Activated CD4-positive, alpha-beta memory T cell treated with anti-CD3 and anti-CD28 coated beads for 36 hours (primary cell): ENCODE measurements around the gene RBAK. TPM values are rescaled to one million over a fixed set of nuclear protein-coding genes. Genes with fewer than 3 reads are reported as not detected.

Experiments used
- CTCF ChIA-PET: fragments of 350-600 bp; sonication (Branson Sonifier 250); formaldehyde crosslinking; loops from one replicate; lab custom pipeline; 2021; ENCODE audit warnings: antibody characterized with exemption, inconsistent platforms; lab: Charles Lee
- POLR2A ChIA-PET: fragments of 350-600 bp; sonication (Branson Sonifier 250); formaldehyde crosslinking; loops from one replicate; lab custom pipeline; 2021; ENCODE audit warnings: antibody characterized with exemption; lab: Charles Lee
- DNase-seq: peaks from one replicate; pipeline ENCODE4 v3.0.0-alpha.2; 2020
- H3K27ac Mint-ChIP-seq: one replicate; pipeline ENCODE4 v1.8.0; 2021; ENCODE audit warnings: mixed read lengths
- H3K27me3 Mint-ChIP-seq: one replicate; pipeline ENCODE4 v1.8.0; 2021; ENCODE audit warnings: mixed read lengths
- H3K36me3 Mint-ChIP-seq: one replicate; pipeline ENCODE4 v1.8.0; 2021; ENCODE audit warnings: mixed read lengths
- H3K4me1 Mint-ChIP-seq: one replicate; pipeline ENCODE4 v1.8.0; 2021; ENCODE audit warnings: low read depth, mixed read lengths
- H3K4me3 Mint-ChIP-seq: one replicate; pipeline ENCODE4 v1.8.0; 2021; ENCODE audit warnings: mild to moderate bottlenecking, mixed read lengths
- H3K9me3 Mint-ChIP-seq: one replicate; pipeline ENCODE4 v1.8.0; 2021; ENCODE audit warnings: mixed read lengths
- intact Hi-C: fragments of 100-400 bp; cut with micrococcal nuclease; formaldehyde crosslinking; loops from one replicate; pipeline ENCODE4 v1.15.1; 2023
- total RNA-seq, 2 experiments: library from RNA; stranded (reverse); gene quantifications; one replicate each; pipeline ENCODE4 v1.2.3, GENCODE V29; 2021

Gene RBAK
- total RNA-seq, 2 experiments from 2014 or later: 9.0 to 9.1 TPM

GRCh38 chr7:5093948-5094347 is 48.3 kb downstream of the RBAK start:
- H3K4me1 Mint-ChIP-seq: no peaks in the 10 kb centered on the region
- ChIA-PET POLR2A (no interaction called here), CTCF (no interaction called here)
- no peaks in the 10 kb centered on the region for H3K27me3 Mint-ChIP-seq
- H3K27ac Mint-ChIP-seq: no peak overlapping the region
- H3K4me3 Mint-ChIP-seq: no peak overlapping the region
- no peak for DNase-seq
- peaks cover 31% of the 10 kb centered on the region for H3K9me3 Mint-ChIP-seq
- intact Hi-C loops: no loop called here
- H3K36me3 Mint-ChIP-seq: peaks cover 3% of the 10 kb centered on the region

GRCh38 chr7:5094641-5095040 is 49.0 kb downstream of the RBAK start:
- H3K36me3 Mint-ChIP-seq: peaks cover 3% of the 10 kb centered on the region
- peaks cover 36% of the 10 kb centered on the region for H3K9me3 Mint-ChIP-seq
- peaks cover 2% of the 10 kb centered on the region for H3K27me3 Mint-ChIP-seq
- no peaks in the 10 kb centered on the region for H3K4me1 Mint-ChIP-seq
- no peak overlapping the region for H3K4me3 Mint-ChIP-seq
- ChIA-PET CTCF (interaction anchor here (0.6 kb wide), 1 partner anchor 8 kb away, joined by 3 read pairs; no protein-coding TSS in a partner anchor), POLR2A (no interaction called here)
- intact Hi-C loops: no loop called here
- no peak overlapping the region for H3K27ac Mint-ChIP-seq
- no peak for DNase-seq

- Mint-ChIP-seq H3K9me3 (no peaks in the 10 kb centered on the region), H3K4me1 (no peaks in the 10 kb centered on the region), H3K36me3 (no peaks in the 10 kb centered on the region), H3K27ac (no peak overlapping the region), H3K27me3 (peaks cover 6% of the 10 kb centered on the region), H3K4me3 (no peak overlapping the region)
- ChIA-PET POLR2A (no interaction called here), CTCF (no interaction called here)
- no peak for DNase-seq
- intact Hi-C loops: no loop called here
These were observed 70.7 kb downstream of the RBAK start for GRCh38 chr7:5116359-5116758.

- ChIA-PET POLR2A (no interaction called here), CTCF (no interaction called here)
- H3K9me3 Mint-ChIP-seq: no peaks in the 10 kb centered on the region
- H3K4me3 Mint-ChIP-seq: no peak overlapping the region
- H3K4me1 Mint-ChIP-seq: no peaks in the 10 kb centered on the region
- intact Hi-C loops: no loop called here
- H3K36me3 Mint-ChIP-seq: no peaks in the 10 kb centered on the region
- no peak overlapping the region for H3K27ac Mint-ChIP-seq
- peaks cover 6% of the 10 kb centered on the region for H3K27me3 Mint-ChIP-seq
- no peak for DNase-seq
These were observed 71.7 kb downstream of the RBAK start for GRCh38 chr7:5117095-5117970.

Other genes with a start within 250 kb of the RBAK start
- gene PAPOLB, start 183.8 kb upstream of the RBAK start, total RNA-seq: not detected
- gene RADIL, start 162.1 kb upstream of the RBAK start, total RNA-seq: under 1 TPM; 0.15 to 0.19 TPM
- gene MMD2, start 86.7 kb upstream of the RBAK start, total RNA-seq: not detected
- gene WIPI2, start 144.4 kb downstream of the RBAK start, total RNA-seq: 10 to 100 TPM; 46.0 to 46.7 TPM
- under 1 TPM; 0.45 to 0.56 TPM for gene SLC29A4, start 237.1 kb downstream of the RBAK start, total RNA-seq